Neural progenitor cell (in vitro differentiated cells): ENCODE results near the gene HSPG2.

ENCODE experiments used
- CTCF ChIP-seq: fragments of 200-600 bp; sonication (generic); IDR thresholded peaks from 2 replicates; pipeline ENCODE4 v1.5.1; 2017; ENCODE audit warnings: antibody characterized with exemption, mild to moderate bottlenecking
- EZH2 ChIP-seq: fragments of 200-600 bp; sonication (generic); IDR thresholded peaks from 2 replicates; pipeline ENCODE4 v1.6.1; 2017; ENCODE audit warnings: antibody characterized with exemption, mild to moderate bottlenecking, moderate library complexity
- EZH2phosphoT487 ChIP-seq: fragments of 200-600 bp; sonication (generic); IDR thresholded peaks from 2 replicates; pipeline ENCODE4 v1.6.1; 2017; ENCODE audit warnings: antibody characterized with exemption

- TF ChIP-seq CTCF (no peak), EZH2 (no peak), EZH2phosphoT487 (no peak)
Observed at GRCh38 chr1:21882721-21883415, 54.2 kb downstream of the HSPG2 start.
